ENCODE data around the gene IWS1.

Gene IWS1

GRCh38 chr2:127506510-127506909 is 19.8 kb downstream of the IWS1 start:
- Histone ChIP-seq H3K4me1 (ENCODE audit: control insufficient read depth, insufficient read depth, low read length) (no peaks in the 10 kb centered on the region), H3K27me3 (ENCODE audit: control insufficient read depth, insufficient read depth, low read length) (no peaks in the 10 kb centered on the region), H3K36me3 (ENCODE audit: control insufficient read depth, insufficient read depth, low read length) (peaks cover 13% of the 10 kb centered on the region), H3K4me3 (ENCODE audit: low read depth, low read length) (no peak overlapping the region), H3K9ac (ENCODE audit: low read depth, low read length) (no peak overlapping the region), H3K9me3 (ENCODE audit: control insufficient read depth, insufficient read depth, low read length) (no peaks in the 10 kb centered on the region)

- Histone ChIP-seq H3K4me1 (ENCODE audit: control insufficient read depth, insufficient read depth, low read length) (no peaks in the 10 kb centered on the region), H3K36me3 (ENCODE audit: control insufficient read depth, insufficient read depth, low read length) (peaks cover 14% of the 10 kb centered on the region), H3K9ac (ENCODE audit: low read depth, low read length) (no peak overlapping the region), H3K27me3 (ENCODE audit: control insufficient read depth, insufficient read depth, low read length) (no peaks in the 10 kb centered on the region), H3K4me3 (ENCODE audit: low read depth, low read length) (no peak overlapping the region), H3K9me3 (ENCODE audit: control insufficient read depth, insufficient read depth, low read length) (no peaks in the 10 kb centered on the region)
Observed at GRCh38 chr2:127504552-127505430, 21.5 kb downstream of the IWS1 start.

- Histone ChIP-seq H3K4me1 (ENCODE audit: control insufficient read depth, insufficient read depth, low read length) (no peaks in the 10 kb centered on the region), H3K4me3 (ENCODE audit: low read depth, low read length) (no peak overlapping the region), H3K36me3 (ENCODE audit: control insufficient read depth, insufficient read depth, low read length) (peaks cover 17% of the 10 kb centered on the region), H3K9ac (ENCODE audit: low read depth, low read length) (no peak overlapping the region), H3K27me3 (ENCODE audit: control insufficient read depth, insufficient read depth, low read length) (no peaks in the 10 kb centered on the region), H3K9me3 (ENCODE audit: control insufficient read depth, insufficient read depth, low read length) (no peaks in the 10 kb centered on the region)
Observed at GRCh38 chr2:127503491-127503890, 22.8 kb downstream of the IWS1 start.

GRCh38 chr2:127498386-127498785 is 27.9 kb downstream of the IWS1 start:
- Histone ChIP-seq H3K9ac (ENCODE audit: low read depth, low read length) (no peak overlapping the region), H3K4me1 (ENCODE audit: control insufficient read depth, insufficient read depth, low read length) (no peaks in the 10 kb centered on the region), H3K36me3 (ENCODE audit: control insufficient read depth, insufficient read depth, low read length) (peaks cover 7% of the 10 kb centered on the region), H3K4me3 (ENCODE audit: low read depth, low read length) (no peak overlapping the region), H3K9me3 (ENCODE audit: control insufficient read depth, insufficient read depth, low read length) (no peaks in the 10 kb centered on the region), H3K27me3 (ENCODE audit: control insufficient read depth, insufficient read depth, low read length) (no peaks in the 10 kb centered on the region)

- Histone ChIP-seq H3K9ac (ENCODE audit: low read depth, low read length) (no peak overlapping the region), H3K9me3 (ENCODE audit: control insufficient read depth, insufficient read depth, low read length) (no peaks in the 10 kb centered on the region), H3K36me3 (ENCODE audit: control insufficient read depth, insufficient read depth, low read length) (peaks cover 37% of the 10 kb centered on the region), H3K4me3 (ENCODE audit: low read depth, low read length) (no peak overlapping the region), H3K27me3 (ENCODE audit: control insufficient read depth, insufficient read depth, low read length) (no peaks in the 10 kb centered on the region), H3K4me1 (ENCODE audit: control insufficient read depth, insufficient read depth, low read length) (no peaks in the 10 kb centered on the region)
Observed at GRCh38 chr2:127490283-127490682, 36.0 kb downstream of the IWS1 start.

- no peaks in the 10 kb centered on the region for H3K9me3 ChIP-seq (ENCODE audit: control insufficient read depth, insufficient read depth, low read length)
- H3K4me1 ChIP-seq (ENCODE audit: control insufficient read depth, insufficient read depth, low read length) = no peaks in the 10 kb centered on the region
- peaks cover 41% of the 10 kb centered on the region for H3K36me3 ChIP-seq (ENCODE audit: control insufficient read depth, insufficient read depth, low read length)
- no peak overlapping the region for H3K4me3 ChIP-seq (ENCODE audit: low read depth, low read length)
- H3K27me3 ChIP-seq (ENCODE audit: control insufficient read depth, insufficient read depth, low read length) = no peaks in the 10 kb centered on the region
- no peak overlapping the region for H3K9ac ChIP-seq (ENCODE audit: low read depth, low read length)
Observed at GRCh38 chr2:127486247-127487058, 39.8 kb downstream of the IWS1 start.

- Histone ChIP-seq H3K4me1 (ENCODE audit: control insufficient read depth, insufficient read depth, low read length) (peaks cover 3% of the 10 kb centered on the region), H3K36me3 (ENCODE audit: control insufficient read depth, insufficient read depth, low read length) (peaks cover 41% of the 10 kb centered on the region), H3K9ac (ENCODE audit: low read depth, low read length) (no peak overlapping the region), H3K9me3 (ENCODE audit: control insufficient read depth, insufficient read depth, low read length) (no peaks in the 10 kb centered on the region), H3K4me3 (ENCODE audit: low read depth, low read length) (no peak overlapping the region), H3K27me3 (ENCODE audit: control insufficient read depth, insufficient read depth, low read length) (no peaks in the 10 kb centered on the region)
Observed at GRCh38 chr2:127485694-127486071, 40.6 kb downstream of the IWS1 start.

GRCh38 chr2:127485051-127485693 is 41.1 kb downstream of the IWS1 start:
- peaks cover 41% of the 10 kb centered on the region for H3K36me3 ChIP-seq (ENCODE audit: control insufficient read depth, insufficient read depth, low read length)
- H3K4me1 ChIP-seq (ENCODE audit: control insufficient read depth, insufficient read depth, low read length) = peaks cover 7% of the 10 kb centered on the region
- no peak overlapping the region for H3K9ac ChIP-seq (ENCODE audit: low read depth, low read length)
- no peaks in the 10 kb centered on the region for H3K27me3 ChIP-seq (ENCODE audit: control insufficient read depth, insufficient read depth, low read length)
- H3K9me3 ChIP-seq (ENCODE audit: control insufficient read depth, insufficient read depth, low read length) = no peaks in the 10 kb centered on the region
- no peak overlapping the region for H3K4me3 ChIP-seq (ENCODE audit: low read depth, low read length)

GRCh38 chr2:127482031-127482430 is 44.3 kb downstream of the IWS1 start:
- Histone ChIP-seq H3K4me3 (ENCODE audit: low read depth, low read length) (no peak overlapping the region), H3K4me1 (ENCODE audit: control insufficient read depth, insufficient read depth, low read length) (peaks cover 11% of the 10 kb centered on the region), H3K9me3 (ENCODE audit: control insufficient read depth, insufficient read depth, low read length) (no peaks in the 10 kb centered on the region), H3K36me3 (ENCODE audit: control insufficient read depth, insufficient read depth, low read length) (peaks cover 24% of the 10 kb centered on the region), H3K9ac (ENCODE audit: low read depth, low read length) (no peak overlapping the region), H3K27me3 (ENCODE audit: control insufficient read depth, insufficient read depth, low read length) (no peaks in the 10 kb centered on the region)

- H3K4me1 ChIP-seq (ENCODE audit: control insufficient read depth, insufficient read depth, low read length) = peaks cover 11% of the 10 kb centered on the region
- no peaks in the 10 kb centered on the region for H3K9me3 ChIP-seq (ENCODE audit: control insufficient read depth, insufficient read depth, low read length)
- H3K36me3 ChIP-seq (ENCODE audit: control insufficient read depth, insufficient read depth, low read length) = peaks cover 14% of the 10 kb centered on the region
- H3K9ac ChIP-seq (ENCODE audit: low read depth, low read length) = no peak overlapping the region
- H3K4me3 ChIP-seq (ENCODE audit: low read depth, low read length) = peak overlapping the region; percentile 14
- H3K27me3 ChIP-seq (ENCODE audit: control insufficient read depth, insufficient read depth, low read length) = no peaks in the 10 kb centered on the region
Observed at GRCh38 chr2:127479866-127480743, 46.2 kb downstream of the IWS1 start.

All from iPS-15b (cell line).